K562 (cell line): ENCODE data around the gene NOX1. TPM values are rescaled to one million over a fixed set of nuclear protein-coding genes. Genes with fewer than 3 reads are reported as not detected.

Experiments used
- CBFA2T3 ChIP-seq: fragments of 450-650 bp; IDR thresholded peaks from 2 replicates; pipeline ENCODE4 v1.6.1; 2017
- CBFB ChIP-seq: sonication (generic); formaldehyde crosslinking; IDR thresholded peaks from 2 replicates; pipeline ENCODE4 v1.4.0; 2020; ENCODE audit warnings: mild to moderate bottlenecking, missing genetic modification reagents
- DACH1 ChIP-seq: fragments of 450-650 bp; IDR thresholded peaks from 2 replicates; pipeline ENCODE4 v1.6.1; 2018; ENCODE audit not compliant: partially characterized antibody
- ELK1 ChIP-seq: sonication (generic); formaldehyde crosslinking; IDR thresholded peaks from 2 replicates; pipeline ENCODE4 v1.8.1; 2022; ENCODE audit warnings: missing genetic modification reagents
- ETV5 ChIP-seq: sonication (generic); formaldehyde crosslinking; IDR thresholded peaks from 2 replicates; pipeline ENCODE4 v1.4.0; 2020; ENCODE audit warnings: low read depth, mild to moderate bottlenecking, missing genetic modification reagents
- HNRNPUL1 ChIP-seq: fragments of 200-400 bp; formaldehyde crosslinking; IDR thresholded peaks from 2 replicates; pipeline ENCODE4 v1.6.1; 2017; ENCODE audit warnings: low read length
- ILK ChIP-seq: fragments of 450-650 bp; IDR thresholded peaks from 2 replicates; pipeline ENCODE4 v1.6.1; 2016; ENCODE audit warnings: missing genetic modification characterization, low read depth, mild to moderate bottlenecking, missing compliant biosample characterization, moderate library complexity, borderline replicate concordance
- KLF13 ChIP-seq: fragments of 450-650 bp; IDR thresholded peaks from 2 replicates; pipeline ENCODE4 v1.6.1; 2016; ENCODE audit warnings: missing genetic modification characterization, low read depth, mild to moderate bottlenecking, missing compliant biosample characterization, moderate library complexity, borderline replicate concordance
- PKNOX1 ChIP-seq: fragments of 450-650 bp; IDR thresholded peaks from 2 replicates; pipeline ENCODE4 v1.6.1; 2016
- POLR2B ChIP-seq: fragments of 450-650 bp; IDR thresholded peaks from 2 replicates; pipeline ENCODE4 v1.6.1; 2018; ENCODE audit warnings: low read depth; ENCODE audit not compliant: partially characterized antibody
- POU5F1 ChIP-seq: fragments of 150-350 bp; IDR thresholded peaks from 2 replicates; pipeline ENCODE4 v1.6.1; 2014; ENCODE audit warnings: borderline replicate concordance, low read length, low read depth, mild to moderate bottlenecking; ENCODE audit not compliant: partially characterized antibody
- PRPF4 ChIP-seq: fragments of 200-400 bp; formaldehyde crosslinking; IDR thresholded peaks from one replicate; pipeline ENCODE4 v1.6.1; 2017; ENCODE audit warnings: low read length, low read depth, mild to moderate bottlenecking; ENCODE audit not compliant: insufficient read depth, poor library complexity, severe bottlenecking
- RCOR1 ChIP-seq, 2 experiments: IDR thresholded peaks; 2 replicates each; pipeline ENCODE4 v1.6.1; 2012; ENCODE audit warnings: low read depth in 2 of 2, low read length in 2 of 2, borderline replicate concordance in 1 of 2, improper control_type of control experiment in 1 of 2
- ZBTB2 ChIP-seq: fragments of 450-650 bp; IDR thresholded peaks from 2 replicates; pipeline ENCODE4 v1.6.1; 2016; ENCODE audit warnings: antibody characterized with exemption
- ZFP91 ChIP-seq: sonication (generic); formaldehyde crosslinking; IDR thresholded peaks from 2 replicates; pipeline ENCODE4 v1.8.0; 2022; ENCODE audit warnings: mild to moderate bottlenecking, missing genetic modification reagents
- ZNF12 ChIP-seq: sonication (generic); formaldehyde crosslinking; IDR thresholded peaks from 2 replicates; pipeline ENCODE4 v1.4.0; 2020; ENCODE audit warnings: mild to moderate bottlenecking, missing genetic modification reagents
- ZNF217 ChIP-seq: sonication (generic); formaldehyde crosslinking; IDR thresholded peaks from 2 replicates; pipeline ENCODE4 v1.8.0; 2022; ENCODE audit warnings: mild to moderate bottlenecking, missing genetic modification reagents
- ZNF449 ChIP-seq: fragments of 250-450 bp; sonication (Bioruptor Pico); IDR thresholded peaks from 2 replicates; pipeline ENCODE4 v1.8.0; 2022; ENCODE audit warnings: moderate library complexity, mild to moderate bottlenecking, inconsistent platforms
- ZNF507 ChIP-seq: conservative IDR thresholded peaks from 2 replicates; pipeline ENCODE4 v1.6.1; 2017; ENCODE audit warnings: missing genetic modification characterization, missing compliant biosample characterization
- ZNF584 ChIP-seq: fragments of 200-800 bp; sonication (Bioruptor generic); IDR thresholded peaks from 2 replicates; pipeline ENCODE4 v1.6.1; 2016; ENCODE audit warnings: low read depth, mild to moderate bottlenecking, missing genetic modification characterization, missing compliant biosample characterization
- ZNF76 ChIP-seq: fragments of 250-450 bp; sonication (Bioruptor Pico); IDR thresholded peaks from 2 replicates; pipeline ENCODE4 v1.4.0; 2020; ENCODE audit warnings: mild to moderate bottlenecking, moderate library complexity, borderline replicate concordance
- polyA plus RNA-seq, 8 experiments: library from polyadenylated mRNA; depleted of rRNA in 4 of 8; stranded (reverse) in 5 of 8; unstranded in 3 of 8; fragments of >200 nt; fragmentation: Nextera tagmentation in 2 of 8; fragmentation: Illumina TruSeq in 1 of 8; extraction: Ambion mirVana in 2 of 8; extraction: Trizol in 1 of 8; gene quantifications; 2 replicates each; pipeline versions ENCODE4 v1.2.1 to v1.2.3, GENCODE V29; 2011 to 2014; ENCODE audit warnings: inconsistent platforms in 1 of 8, missing spikeins in 1 of 8
- total RNA-seq, 7 experiments: library from RNA; depleted of rRNA in 6 of 7; stranded (reverse); fragments of >200 nt in 6 of 7; fragmentation: Illumina TruSeq in 2 of 7; extraction: Trizol in 2 of 7; gene quantifications; 2 replicates each; pipeline versions ENCODE4 v1.2.1 to v1.2.3, GENCODE V29; 2011 to 2021; ENCODE audit warnings: low replicate concordance in 1 of 7

The NOX1 gene
- total and polyA plus RNA-seq, 9 of the 15 experiments (the other 6 are each of a cell fraction or from before 2014, with no cell fraction given): 0.01 TPM; not detected in 8

GRCh38 chrX:100819837-100820666 lies 54.1 kb downstream of the NOX1 start, which contains the start of gene CSTF2 (continued):
- TF ChIP-seq CBFB (CRISPR knock-in tag) (0 out of 2 replicates have a peak, but pooled peaks have one; percentile 25), ZNF507 (tag) (no peak), ZNF584 (CRISPR knock-in tag) (no peak), POU5F1 (no peak), PKNOX1 (peak; percentile 29; the same call in 1 of the 2 replicates), POLR2B (no peak), ZNF12 (CRISPR knock-in tag) (no peak), HNRNPUL1 (no peak), ETV5 (CRISPR knock-in tag) (peak; percentile 94), RCOR1 (IDR thresholded peaks at IDR 0.05; ENCODE audit: borderline replicate concordance in 1 of 2, low read depth in 2 of 2, low read length in 2 of 2) (no peak), ELK1 (CRISPR knock-in tag) (no peak), KLF13 (tag) (no peak), ZNF76 (CRISPR knock-in tag) (no peak), ILK (no peak), ZFP91 (no peak), PRPF4 (no peak), ZNF217 (CRISPR knock-in tag) (no peak), ZBTB2 (0 out of 2 replicates have a peak, but pooled peaks have one; percentile 20), CBFA2T3 (no peak), ZNF449 (CRISPR knock-in tag) (no peak), DACH1 (no peak)
